Neural progenitor cell (in vitro differentiated cells): ENCODE data around the gene NAA15.

Experiments used
- CTCF ChIP-seq: fragments of 200-600 bp; sonication (generic); IDR thresholded peaks from 2 replicates; pipeline ENCODE4 v1.5.1; 2017; ENCODE audit warnings: antibody characterized with exemption, mild to moderate bottlenecking
- EZH2 ChIP-seq: fragments of 200-600 bp; sonication (generic); IDR thresholded peaks from 2 replicates; pipeline ENCODE4 v1.6.1; 2017; ENCODE audit warnings: antibody characterized with exemption, mild to moderate bottlenecking, moderate library complexity

- TF ChIP-seq CTCF = no peak
- TF ChIP-seq EZH2 = no peak
These were observed 22.8 kb upstream of the NAA15 start for GRCh38 chr4:139278485-139278884.
